Endometrial microvascular endothelial cells (primary cell): ENCODE measurements around the gene CA11. TPM values are rescaled to one million over a fixed set of nuclear protein-coding genes. Genes with fewer than 3 reads are reported as not detected.
"Not testable (repeated sequence)": the region's sequence is repeated elsewhere in the genome, so short reads cannot be mapped to it uniquely, and the experiment has no call there.

ENCODE experiments used
- in situ Hi-C: cut with HindIII; loops from 2 replicates; pipeline ENCODE4 v1.10.0; 2017; ENCODE audit warnings: low sequenced_read_pairs, low pct_unique_long_range_greater_than_20kb; ENCODE audit errors: inconsistent ontology term
- total RNA-seq: library from RNA; depleted of rRNA; stranded (reverse); fragments of >200 nt; gene quantifications from one replicate; pipeline ENCODE4 v1.2.3, GENCODE V29; 2015; ENCODE audit errors: inconsistent ontology term

Gene CA11
- total RNA-seq, 1 donor from 2014 or later, result 0.28 TPM

DNA sequence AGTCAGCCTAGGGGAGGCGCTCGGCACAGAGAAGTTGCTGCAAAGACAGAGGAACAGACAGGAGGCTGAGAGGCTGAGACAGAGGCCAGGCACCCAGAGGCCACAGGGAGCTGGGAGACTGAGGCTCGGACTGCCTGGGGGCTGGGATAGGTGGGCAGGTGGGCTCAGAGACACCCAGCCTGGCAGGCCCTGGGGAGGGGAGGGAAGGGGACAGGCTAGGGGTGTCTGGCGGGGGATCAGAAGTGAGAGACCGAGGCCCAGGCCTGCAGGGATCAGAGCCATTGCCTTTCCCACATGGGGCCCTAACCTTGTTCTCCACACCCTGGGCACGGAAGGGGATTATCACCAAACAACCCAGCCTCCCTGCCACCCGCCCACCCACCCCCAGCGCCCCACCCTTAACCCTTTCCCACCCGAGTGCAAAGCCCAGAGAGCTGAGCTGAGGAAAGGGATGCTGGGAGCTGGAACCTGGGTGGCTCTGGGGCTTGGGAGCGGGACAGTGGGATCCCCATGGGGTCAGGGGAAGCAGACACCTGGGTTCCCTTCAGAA is 25.5 kb upstream of the CA11 start:
- in situ Hi-C loops, result no loop called here

DNA sequence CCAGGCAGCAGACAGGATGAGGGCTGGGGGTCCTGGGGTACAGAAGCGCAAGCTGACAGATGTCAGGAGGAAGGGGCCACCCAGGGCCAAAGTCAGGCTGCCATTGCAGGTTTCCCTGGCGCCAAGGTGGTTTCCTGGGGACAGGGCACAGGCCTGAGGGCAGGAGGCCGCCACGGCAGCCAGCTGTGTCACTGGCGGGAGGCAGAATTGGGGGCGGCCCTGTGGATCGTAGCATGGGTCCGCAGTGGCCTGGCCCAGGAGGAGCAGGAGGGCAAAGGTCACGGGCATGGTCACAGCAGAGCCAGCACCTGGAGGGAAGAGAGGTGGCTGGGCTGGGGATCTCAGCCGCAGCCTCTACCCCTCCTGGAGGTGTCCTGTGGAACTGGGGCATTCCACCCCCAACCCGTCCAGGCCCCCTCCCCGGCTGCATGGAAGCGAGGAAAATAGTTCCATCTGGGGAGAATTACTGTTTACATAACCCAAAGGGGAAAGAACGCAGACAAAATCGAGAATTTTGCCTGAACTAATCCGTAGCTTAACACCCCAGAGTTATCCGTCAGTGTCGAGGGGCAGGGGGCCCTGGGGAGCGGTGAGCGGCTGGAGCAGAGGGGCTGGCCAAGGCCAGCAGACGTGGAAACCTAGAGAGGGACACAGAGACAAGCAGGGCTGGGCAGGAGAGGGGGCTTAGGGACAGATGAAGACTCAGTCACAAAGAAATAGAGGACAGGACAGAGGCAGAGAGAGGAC is 24.9 kb upstream of the CA11 start:
- in situ Hi-C loops, result no loop called here

DNA sequence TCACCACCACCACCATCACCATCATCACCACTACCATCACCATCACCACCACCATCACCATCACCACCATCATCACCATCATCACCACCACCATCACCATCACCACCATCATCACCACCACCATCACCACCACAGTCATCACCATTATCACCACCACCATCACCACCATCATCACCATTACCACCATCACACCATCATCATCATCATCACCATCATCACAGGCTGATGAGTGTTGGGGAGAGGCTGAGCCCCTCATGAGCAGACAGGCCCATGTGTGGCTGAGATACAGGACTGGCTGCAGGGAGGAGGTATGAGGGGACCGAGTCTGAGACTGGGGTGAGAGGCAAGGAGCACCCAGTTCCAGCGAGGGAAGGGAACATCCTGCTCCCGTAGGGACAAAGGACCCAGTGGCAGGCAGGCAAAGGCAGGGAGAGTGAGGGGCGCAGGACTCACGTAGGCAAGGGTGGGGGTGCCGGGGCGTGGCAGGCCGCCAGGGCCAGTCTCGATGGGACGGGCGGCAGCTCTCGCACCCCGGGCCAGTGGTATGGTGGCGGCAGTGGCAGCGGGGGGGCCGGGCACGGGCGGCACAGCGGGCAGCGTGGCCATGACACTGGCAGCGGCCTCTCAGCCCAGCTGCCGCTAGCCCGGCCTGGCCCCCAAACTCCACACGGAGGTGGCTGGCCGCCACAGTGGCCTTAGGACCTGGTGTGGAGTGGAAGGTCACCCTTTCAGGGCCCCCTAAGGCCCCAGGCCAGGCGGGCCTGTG is 24.1 kb upstream of the CA11 start:
- in situ Hi-C loops, result no loop called here

DNA sequence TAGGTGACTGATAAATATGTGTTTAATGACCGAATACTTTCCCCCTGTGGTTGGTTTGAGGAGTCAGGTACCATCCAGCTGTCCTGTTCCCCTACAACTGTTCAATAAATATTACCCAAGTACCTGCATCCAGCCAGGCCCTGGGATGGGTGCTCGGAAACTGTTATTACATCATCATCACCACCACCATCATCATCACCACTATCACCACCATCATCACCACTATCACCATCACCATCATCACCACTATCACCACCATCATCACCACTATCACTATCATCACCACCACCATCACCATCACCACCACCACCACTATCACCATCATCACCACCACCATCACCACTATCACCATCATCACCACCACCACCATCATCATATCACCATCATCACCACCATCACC is 22.8 kb upstream of the CA11 start:
- in situ Hi-C loops, result no loop called here

DNA sequence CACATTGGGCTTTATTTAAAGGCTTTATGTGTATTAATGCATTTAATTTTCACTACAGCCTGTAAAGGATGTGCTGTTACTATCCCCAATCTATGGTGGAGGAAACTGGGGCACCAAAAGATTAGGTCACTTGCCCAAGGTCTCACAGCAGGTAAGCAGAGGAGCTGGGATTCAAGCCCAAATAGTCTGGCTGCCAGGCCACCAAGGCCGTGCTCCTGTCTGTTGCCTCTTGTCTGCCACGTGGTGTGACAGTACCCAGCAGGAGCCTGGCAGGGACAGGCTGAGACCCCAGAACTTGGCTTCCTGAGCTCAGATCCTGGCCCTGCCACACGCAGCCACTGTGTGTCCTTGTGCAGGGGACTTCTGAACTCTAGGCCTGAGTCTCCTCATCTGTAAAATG is 22.3 kb upstream of the CA11 start:
- in situ Hi-C loops, result no loop called here

DNA sequence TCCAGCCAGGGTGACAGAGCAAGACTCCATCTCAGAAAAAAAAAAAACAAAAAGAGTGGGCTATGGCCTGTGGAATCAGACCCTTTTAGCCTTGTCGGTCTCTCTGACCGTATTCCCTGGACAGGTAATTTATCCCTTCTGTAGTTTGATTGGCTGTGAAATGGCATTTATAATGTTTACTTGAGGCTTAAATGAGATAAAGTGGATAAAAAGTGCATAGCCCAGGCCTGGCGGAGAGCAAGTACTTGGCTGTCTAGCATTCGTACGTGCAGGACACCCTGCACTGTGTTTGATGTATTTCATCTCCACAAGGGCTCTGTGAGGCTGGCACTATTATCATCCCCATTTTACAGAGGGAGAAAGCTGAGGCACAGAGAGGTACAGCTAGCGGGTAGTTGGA is 19.8 kb upstream of the CA11 start:
- in situ Hi-C loops, result no loop called here

DNA sequence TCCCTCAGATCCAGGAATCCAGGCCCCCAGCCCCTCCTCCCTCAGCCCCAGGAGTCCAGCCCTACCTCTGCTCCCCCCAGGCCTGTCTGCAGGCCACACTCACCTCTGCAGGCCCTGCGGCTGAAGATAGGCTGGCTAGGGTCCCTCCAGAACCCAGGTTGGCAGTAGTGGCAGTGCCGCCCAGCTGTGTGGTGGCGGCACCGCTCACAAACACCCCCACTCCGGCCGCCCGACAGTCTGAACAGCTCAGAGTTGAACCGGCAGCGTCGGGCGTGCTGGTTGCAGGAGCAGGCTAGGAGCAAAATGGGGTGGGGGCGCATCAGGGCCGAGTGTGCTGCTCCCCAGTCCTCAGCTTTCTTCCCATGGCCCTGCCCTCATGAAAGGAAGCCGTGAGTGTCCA is 18.5 kb upstream of the CA11 start:
- in situ Hi-C loops, result no loop called here

DNA sequence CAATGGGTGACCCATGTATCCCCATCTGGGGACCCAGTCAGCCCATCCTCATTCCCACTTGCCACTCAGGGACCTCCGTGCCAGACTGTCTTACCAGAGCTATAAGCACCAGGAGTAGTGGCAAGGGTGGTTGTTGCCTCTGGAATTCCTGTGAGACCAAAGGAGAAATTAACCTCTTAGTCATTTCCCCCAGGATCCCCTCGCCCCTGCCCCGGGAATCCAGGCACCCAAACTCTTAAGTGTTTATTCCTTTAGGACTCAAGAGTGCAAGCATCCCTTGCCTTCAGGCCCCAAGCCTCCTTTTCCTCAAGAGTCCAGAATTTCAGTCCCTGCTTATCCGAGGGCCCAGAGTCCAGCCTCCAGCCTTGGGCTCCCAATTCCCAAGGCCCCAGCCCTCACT is 17.7 kb upstream of the CA11 start:
- in situ Hi-C loops, result no loop called here

DNA sequence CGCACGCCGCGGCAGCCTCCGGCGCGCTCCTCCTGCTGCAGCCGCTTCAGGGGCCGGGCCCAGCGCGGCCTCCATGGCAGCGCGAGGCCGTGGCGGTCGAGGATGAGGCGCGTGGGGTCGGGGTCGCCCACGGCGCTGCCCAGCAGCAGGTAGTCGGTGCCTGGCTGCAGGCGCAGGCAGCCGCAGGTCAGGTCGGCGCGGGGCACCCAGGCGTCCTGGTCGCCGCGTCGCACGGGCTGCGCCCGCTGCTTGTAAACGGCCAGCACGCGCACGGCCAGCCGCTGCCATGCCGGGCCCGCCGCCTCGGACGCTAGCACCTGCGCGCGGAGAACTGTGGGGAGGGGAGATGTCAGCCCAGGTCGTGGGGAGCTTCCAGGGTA is 15.7 kb upstream of the CA11 start:
- in situ Hi-C loops, result no loop called here

DNA sequence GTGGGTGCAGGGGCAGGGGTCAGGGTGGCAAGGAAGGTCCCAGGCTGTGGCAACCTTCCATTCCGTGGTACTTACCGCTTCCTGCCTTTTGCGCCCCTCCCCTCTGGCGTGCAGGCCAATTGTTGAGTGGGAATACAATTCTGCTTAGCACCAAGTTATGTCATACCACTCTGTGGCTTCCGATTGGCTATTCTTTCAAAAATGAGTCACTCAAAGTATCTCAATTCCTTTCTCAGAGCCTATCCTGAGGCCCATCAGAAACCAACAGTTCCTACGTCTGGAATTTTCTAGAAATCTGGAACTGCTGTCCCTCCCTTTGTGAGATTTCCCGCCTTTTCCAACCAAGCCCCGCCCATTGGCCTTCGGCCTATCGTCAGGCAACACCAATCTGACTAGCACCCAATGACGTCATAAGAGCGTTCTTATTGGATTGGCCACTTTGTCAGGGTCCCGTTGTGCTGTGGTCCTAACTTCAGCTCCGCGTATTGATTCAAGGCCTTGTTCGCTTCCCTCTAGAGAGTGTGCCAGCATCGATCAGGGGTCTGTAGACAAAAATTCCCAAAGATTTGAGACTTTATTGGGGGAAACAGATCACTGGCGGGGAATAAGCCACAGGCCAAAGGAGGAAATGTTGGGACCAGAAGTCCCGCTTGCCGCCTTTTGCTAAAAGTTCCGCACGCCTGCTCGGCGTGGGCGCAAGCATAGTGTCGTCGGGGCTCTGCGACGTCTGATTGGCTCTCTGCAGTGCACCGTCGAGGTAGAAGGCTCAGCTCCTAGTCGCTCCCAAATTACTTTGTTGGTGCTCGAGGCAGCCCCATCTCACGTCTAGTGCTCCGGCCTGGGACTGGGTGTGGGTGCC is 15.1 kb upstream of the CA11 start:
- in situ Hi-C loops, result no loop called here

DNA sequence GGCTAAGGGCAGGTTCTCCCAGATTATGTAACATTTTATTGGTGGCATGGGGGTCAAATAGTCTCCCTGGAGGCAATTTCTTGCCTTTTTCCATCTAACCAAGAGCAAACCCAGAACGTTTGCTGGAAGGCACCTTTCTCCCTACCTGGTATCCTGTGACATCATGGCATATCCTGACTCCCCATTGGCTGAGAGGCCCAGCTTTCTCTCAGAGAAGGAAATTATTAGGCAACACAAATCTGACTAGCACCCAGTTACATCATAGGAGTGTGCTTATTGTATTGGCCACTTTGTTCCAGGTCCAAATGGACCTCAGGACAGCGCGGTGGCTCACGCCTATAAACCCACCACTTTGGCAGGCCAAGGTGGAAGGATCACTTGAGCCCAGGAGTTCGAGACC is 13.8 kb upstream of the CA11 start:
- in situ Hi-C loops, result no loop called here

DNA sequence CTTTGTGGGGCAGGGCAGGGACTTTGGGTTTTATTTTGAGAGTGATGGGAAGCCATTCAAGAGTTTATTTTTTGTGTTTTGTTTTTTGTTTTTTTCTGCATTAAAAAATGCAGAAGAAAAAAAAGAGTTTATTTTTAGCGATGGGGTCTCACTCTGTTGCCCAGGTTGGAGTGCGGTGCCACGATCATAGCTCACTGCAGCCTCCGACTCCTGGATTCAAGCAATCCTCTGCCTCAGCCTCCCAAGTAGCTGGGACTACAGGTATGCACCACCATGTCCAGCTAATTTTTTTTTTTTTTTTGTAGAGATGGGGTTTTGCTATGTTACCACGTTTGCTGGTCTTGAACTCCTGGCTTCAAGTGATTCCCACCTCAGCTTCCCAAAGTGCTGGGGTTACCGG is 12.5 kb upstream of the CA11 start:
- in situ Hi-C loops, result no loop called here

DNA sequence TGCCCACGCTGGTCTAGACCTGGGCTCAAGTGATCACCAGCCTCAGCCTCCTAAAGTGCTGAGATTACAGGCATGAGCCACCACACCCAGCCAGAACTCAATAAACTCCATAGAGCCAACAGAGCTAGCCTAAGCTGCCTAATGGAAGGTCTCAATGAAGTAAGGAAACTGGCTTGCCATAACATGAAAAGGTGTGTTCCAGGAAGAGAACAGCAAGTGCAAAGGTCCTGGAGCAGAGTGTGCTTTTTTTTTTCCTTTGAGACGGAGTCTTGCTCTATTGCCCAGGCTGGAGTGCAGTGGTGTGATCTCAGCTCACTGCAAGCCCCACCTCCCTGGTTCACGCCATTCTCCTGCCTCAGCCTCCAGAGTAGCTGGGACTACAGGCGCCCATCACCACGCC is 11.8 kb upstream of the CA11 start:
- in situ Hi-C loops, result not testable (repeated sequence)

DNA sequence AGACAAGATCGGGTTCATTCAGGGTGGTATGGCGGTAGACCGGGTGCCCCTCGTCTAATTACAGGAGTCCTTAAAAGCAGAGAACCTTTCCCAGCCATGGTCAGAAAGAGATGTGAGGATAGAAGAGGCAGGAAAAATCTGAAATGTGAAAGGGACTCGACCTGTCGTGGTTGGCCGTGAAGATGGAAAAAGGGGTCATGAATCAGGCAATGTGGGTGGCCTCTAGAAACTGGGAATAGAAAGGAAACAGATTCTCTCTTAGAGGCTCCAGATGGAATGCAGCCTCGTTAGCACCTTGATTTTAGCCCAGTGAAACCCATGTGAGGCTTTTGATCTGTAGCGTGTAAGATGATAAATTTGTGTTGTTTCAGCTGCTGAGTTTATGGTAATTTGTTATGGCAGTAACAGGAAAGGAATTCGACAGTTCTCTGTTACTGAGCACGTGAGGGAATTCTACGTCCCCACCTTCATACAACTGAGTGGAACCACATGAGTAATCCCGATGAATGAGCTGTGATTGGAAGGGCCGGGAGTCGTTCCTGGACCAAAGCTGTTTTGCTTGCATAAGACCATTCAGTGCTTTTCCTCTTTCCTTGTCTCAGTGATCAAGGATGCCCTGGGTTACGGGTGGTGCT is 11.0 kb upstream of the CA11 start:
- in situ Hi-C loops, result no loop called here

DNA sequence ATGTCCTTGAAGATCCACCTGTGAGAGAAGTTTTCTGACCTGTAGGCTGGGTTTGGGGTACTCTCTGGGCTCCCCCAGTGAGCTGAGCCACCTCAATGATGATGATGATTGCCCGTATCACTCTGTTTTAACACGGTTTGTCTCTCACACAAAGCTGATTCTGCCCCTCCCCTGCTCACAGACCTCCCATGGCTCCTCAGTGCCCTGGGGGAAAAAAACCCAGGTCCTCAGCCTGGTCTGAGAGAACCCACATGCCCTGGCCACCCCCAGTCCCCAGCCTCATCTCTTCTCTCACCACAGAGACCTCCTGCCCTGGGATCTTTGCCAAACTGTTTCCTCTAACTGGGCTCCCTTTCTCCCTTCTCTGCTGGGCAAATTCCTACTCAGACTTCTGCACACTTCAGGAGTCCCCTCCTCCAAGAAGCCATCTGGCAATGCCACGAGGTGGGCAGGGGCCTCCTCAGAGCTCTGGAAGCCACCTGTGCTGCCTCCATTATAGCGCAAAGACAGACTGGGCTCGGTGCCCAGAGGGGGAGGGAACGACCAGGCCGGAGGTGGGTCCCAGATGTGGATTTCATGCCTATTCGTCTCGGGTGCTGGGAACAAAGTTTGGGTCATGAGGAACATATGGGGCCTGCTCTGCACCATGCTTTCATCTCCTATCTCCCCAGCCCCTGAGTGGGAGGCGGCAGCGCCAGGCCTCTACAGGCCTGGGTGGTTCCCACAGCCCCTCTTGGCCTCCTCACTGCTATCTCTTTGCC is 8.5 kb upstream of the CA11 start:
- in situ Hi-C loops, result no loop called here

DNA sequence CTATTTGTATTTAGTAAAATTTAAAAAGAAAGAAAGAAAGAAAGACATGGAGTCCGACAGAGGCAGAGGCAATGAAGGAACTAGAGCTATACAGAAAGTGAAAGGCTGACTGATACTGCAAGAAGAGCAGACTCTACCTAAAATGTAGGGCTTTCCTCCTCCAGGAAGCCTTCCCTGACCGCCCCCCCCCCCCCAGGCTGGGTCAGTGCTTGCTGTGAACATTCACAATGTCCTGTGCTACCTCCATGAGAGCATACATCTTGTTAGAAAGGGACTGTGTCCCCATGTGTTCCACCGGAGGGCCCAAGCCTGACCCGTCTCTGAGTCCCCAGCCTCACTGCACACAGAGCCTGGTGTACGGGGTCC is 5.7 kb upstream of the CA11 start:
- in situ Hi-C loops, result no loop called here

DNA sequence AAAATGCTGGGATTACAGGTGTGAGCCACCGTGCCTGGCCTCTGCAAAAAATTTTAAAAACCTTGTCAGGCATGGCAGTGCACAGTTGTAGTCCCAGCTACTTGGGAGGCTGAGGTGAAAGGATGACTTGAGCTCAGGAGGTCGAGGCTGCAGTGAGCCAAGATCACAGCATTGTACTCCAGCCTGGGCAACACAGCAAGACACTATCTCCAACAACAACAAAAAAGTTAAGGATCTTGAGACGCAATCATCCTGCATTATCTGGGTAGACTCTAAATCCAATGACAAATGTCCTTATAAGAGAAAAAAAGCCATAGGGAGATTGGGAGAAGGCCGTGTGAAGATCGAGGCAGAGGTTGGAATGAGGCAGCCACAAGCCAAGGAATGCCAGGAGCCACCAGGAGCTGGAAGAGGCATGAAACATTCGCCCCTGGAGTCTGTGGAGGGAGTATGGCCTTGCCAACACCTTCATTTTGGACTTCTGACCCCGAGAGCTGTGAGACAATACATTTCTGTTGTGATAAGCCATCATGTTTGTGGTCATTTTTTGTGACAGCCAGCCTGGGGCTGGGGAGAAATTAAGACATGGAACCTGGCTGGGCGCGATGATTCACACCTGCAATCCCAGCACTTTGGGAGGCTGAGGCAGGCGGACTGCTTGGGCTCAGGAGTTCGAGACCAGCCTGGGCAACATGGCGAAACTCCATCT is 5.1 kb upstream of the CA11 start:
- in situ Hi-C loops, result no loop called here

DNA sequence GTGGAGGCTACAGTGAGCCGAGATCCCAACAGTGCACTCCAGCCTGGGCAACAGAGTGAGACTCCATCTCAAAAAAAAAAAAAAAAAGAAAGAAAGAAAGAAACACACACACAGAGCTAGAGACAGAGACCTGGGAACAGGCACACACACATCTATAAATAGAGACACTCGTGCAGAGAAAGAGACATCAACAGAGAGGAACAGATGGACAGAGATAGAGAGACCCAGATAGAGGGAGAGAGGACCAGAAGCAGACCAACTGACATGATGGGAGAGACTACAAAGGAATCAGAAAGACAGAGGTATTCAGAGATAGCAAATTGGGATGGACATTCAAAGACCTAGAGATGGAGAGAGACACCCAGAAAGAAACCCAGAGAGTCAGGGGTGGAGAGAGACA is 2.1 kb upstream of the CA11 start:
- in situ Hi-C loops, result no loop called here
